HepG2 (cell line): ENCODE data around the gene PTMA. TPM values are rescaled to one million over a fixed set of nuclear protein-coding genes. Genes with fewer than 3 reads are reported as not detected.

ENCODE experiments used
- ADNP ChIP-seq: sonication (generic); formaldehyde crosslinking; IDR thresholded peaks from 2 replicates; pipeline ENCODE4 v1.4.0; 2020; ENCODE audit warnings: missing genetic modification reagents
- ARNT ChIP-seq: fragments of 450-650 bp; IDR thresholded peaks from 2 replicates; pipeline ENCODE4 v1.6.1; 2017
- HOXA7 ChIP-seq: sonication (generic); formaldehyde crosslinking; IDR thresholded peaks from 2 replicates; pipeline ENCODE4 v1.8.1; 2022; ENCODE audit warnings: mild to moderate bottlenecking, missing genetic modification reagents, moderate library complexity
- NCOR1 ChIP-seq: fragments of 200-600 bp; sonication (generic); IDR thresholded peaks from 2 replicates; pipeline ENCODE4 v1.7.0; 2017; ENCODE audit warnings: antibody characterized with exemption, low read length, borderline replicate concordance
- PBX2 ChIP-seq: IDR thresholded peaks from 2 replicates; pipeline ENCODE4 v1.6.1; 2016; ENCODE audit warnings: control low read depth
- RBM39 ChIP-seq: fragments of 200-400 bp; formaldehyde crosslinking; IDR thresholded peaks from one replicate; pipeline ENCODE4 v1.6.1; 2018; ENCODE audit warnings: antibody characterized with exemption, mild to moderate bottlenecking, low read depth, low read length; ENCODE audit not compliant: poor library complexity, severe bottlenecking
- REST ChIP-seq, 2 experiments: IDR thresholded peaks; 2 replicates each; pipeline ENCODE4 v1.6.1; 2011 to 2012; ENCODE audit warnings: low read length in 2 of 2, borderline replicate concordance in 1 of 2, low read depth in 1 of 2, mild to moderate bottlenecking in 1 of 2, moderate library complexity in 1 of 2
- RORA ChIP-seq: sonication (generic); formaldehyde crosslinking; IDR thresholded peaks from 2 replicates; pipeline ENCODE4 v1.5.0; 2020; ENCODE audit warnings: mild to moderate bottlenecking, missing genetic modification reagents, moderate library complexity
- SIX4 ChIP-seq: sonication (generic); formaldehyde crosslinking; IDR thresholded peaks from 2 replicates; pipeline ENCODE4 v1.4.0; 2020; ENCODE audit warnings: missing genetic modification reagents
- SMAD9 ChIP-seq: sonication (generic); formaldehyde crosslinking; IDR thresholded peaks from 2 replicates; pipeline ENCODE4 v1.5.1; 2020; ENCODE audit warnings: mild to moderate bottlenecking, missing genetic modification reagents
- STAT6 ChIP-seq: sonication (generic); formaldehyde crosslinking; IDR thresholded peaks from 2 replicates; pipeline ENCODE4 v1.4.0; 2020; ENCODE audit warnings: missing genetic modification reagents, mild to moderate bottlenecking, borderline replicate concordance
- ZNF253 ChIP-seq: sonication (generic); formaldehyde crosslinking; IDR thresholded peaks from 2 replicates; pipeline ENCODE4 v1.8.0; 2022; ENCODE audit warnings: mild to moderate bottlenecking, missing genetic modification reagents, borderline replicate concordance
- ZNF33A ChIP-seq: sonication (generic); formaldehyde crosslinking; IDR thresholded peaks from 2 replicates; pipeline ENCODE4 v1.5.1; 2020; ENCODE audit warnings: missing genetic modification reagents, mild to moderate bottlenecking, moderate library complexity, borderline replicate concordance
- ZNF441 ChIP-seq: sonication (generic); formaldehyde crosslinking; IDR thresholded peaks from 2 replicates; pipeline ENCODE4 v1.7.0; 2021; ENCODE audit warnings: missing genetic modification reagents, borderline replicate concordance
- ZNF576 ChIP-seq: sonication (generic); formaldehyde crosslinking; IDR thresholded peaks from 2 replicates; pipeline ENCODE4 v1.4.0; 2020; ENCODE audit warnings: mild to moderate bottlenecking, missing genetic modification reagents
- ZNF629 ChIP-seq: sonication (generic); formaldehyde crosslinking; conservative IDR thresholded peaks from 2 replicates; pipeline ENCODE4 v1.5.0; 2020; ENCODE audit warnings: missing genetic modification reagents
- ZNF883 ChIP-seq: sonication (generic); formaldehyde crosslinking; IDR thresholded peaks from 2 replicates; pipeline ENCODE4 v1.5.1; 2020; ENCODE audit warnings: mild to moderate bottlenecking, missing genetic modification reagents; ENCODE audit errors: not compliant biosample characterization
- polyA plus RNA-seq, 8 experiments: library from polyadenylated mRNA; depleted of rRNA in 3 of 8; stranded (reverse) in 7 of 8; unstranded in 1 of 8; fragments of >200 nt; fragmentation: Illumina TruSeq in 4 of 8; extraction: Trizol in 4 of 8; gene quantifications; 2 replicates each; pipeline versions ENCODE4 v1.2.1 to v1.2.3, GENCODE V29; 2011 to 2016; ENCODE audit warnings: low read depth in 4 of 8, missing spikeins in 1 of 8, mixed read lengths in 1 of 8; ENCODE audit not compliant: insufficient read depth in 1 of 8
- total RNA-seq, 5 experiments: library from RNA; depleted of rRNA; stranded (reverse); fragments of >200 nt; fragmentation: Illumina TruSeq; extraction: Trizol; gene quantifications; 2 replicates each; pipeline ENCODE4 v1.2.3, GENCODE V29; 2016; ENCODE audit warnings: low read depth in 1 of 5
- TF ChIP-seq, protein P1 (sequence below): sonication (generic); formaldehyde crosslinking; conservative IDR thresholded peaks from 2 replicates; pipeline ENCODE4 v1.5.0; 2020; ENCODE audit warnings: missing genetic modification reagents
- TF ChIP-seq, protein P2 (sequence below), 2 experiments: fragments of 450-650 bp in 1 of 2; sonication (generic) in 1 of 2; formaldehyde crosslinking; IDR thresholded peaks; 2 replicates each; pipeline versions ENCODE4 v1.5.0 to v1.8.0; 2020 to 2022; ENCODE audit warnings: mild to moderate bottlenecking in 1 of 2, missing genetic modification reagents in 1 of 2

The PTMA gene
- total and polyA plus RNA-seq, 2 of the 13 experiments (the other 11 are each of a cell fraction or from before 2014, with no cell fraction given): 190 to 1,086 TPM

- no peak for TF ChIP-seq STAT6 (CRISPR knock-in tag)
- no peak for TF ChIP-seq ZNF33A (CRISPR knock-in tag)
- no peak for TF ChIP-seq PBX2 (CRISPR knock-in tag)
- TF ChIP-seq RBM39: peak; percentile 52
- no peak for TF ChIP-seq ZNF253 (CRISPR knock-in tag)
- TF ChIP-seq ARNT: no peak
- TF ChIP-seq NCOR1: no peak
- peak; percentile 3 for TF ChIP-seq ZNF883 (CRISPR knock-in tag)
- TF ChIP-seq, protein P1, sequence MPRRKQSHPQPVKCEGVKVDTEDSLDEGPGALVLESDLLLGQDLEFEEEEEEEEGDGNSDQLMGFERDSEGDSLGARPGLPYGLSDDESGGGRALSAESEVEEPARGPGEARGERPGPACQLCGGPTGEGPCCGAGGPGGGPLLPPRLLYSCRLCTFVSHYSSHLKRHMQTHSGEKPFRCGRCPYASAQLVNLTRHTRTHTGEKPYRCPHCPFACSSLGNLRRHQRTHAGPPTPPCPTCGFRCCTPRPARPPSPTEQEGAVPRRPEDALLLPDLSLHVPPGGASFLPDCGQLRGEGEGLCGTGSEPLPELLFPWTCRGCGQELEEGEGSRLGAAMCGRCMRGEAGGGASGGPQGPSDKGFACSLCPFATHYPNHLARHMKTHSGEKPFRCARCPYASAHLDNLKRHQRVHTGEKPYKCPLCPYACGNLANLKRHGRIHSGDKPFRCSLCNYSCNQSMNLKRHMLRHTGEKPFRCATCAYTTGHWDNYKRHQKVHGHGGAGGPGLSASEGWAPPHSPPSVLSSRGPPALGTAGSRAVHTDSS (CRISPR knock-in tag): no peak
- no peak for TF ChIP-seq SMAD9
- no peak for TF ChIP-seq HOXA7
- TF ChIP-seq REST (IDR thresholded peaks at IDR 0.05; ENCODE audit: borderline replicate concordance in 1 of 2, low read depth in 1 of 2, low read length in 2 of 2): no peak
- TF ChIP-seq ZNF576 (CRISPR knock-in tag): no peak
- no peak for TF ChIP-seq SIX4 (CRISPR knock-in tag)
- no peak for TF ChIP-seq ZNF441
- no peak for TF ChIP-seq ADNP
- TF ChIP-seq ZNF629: no peak
- TF ChIP-seq RORA (CRISPR knock-in tag): no peak
- TF ChIP-seq, protein P2, sequence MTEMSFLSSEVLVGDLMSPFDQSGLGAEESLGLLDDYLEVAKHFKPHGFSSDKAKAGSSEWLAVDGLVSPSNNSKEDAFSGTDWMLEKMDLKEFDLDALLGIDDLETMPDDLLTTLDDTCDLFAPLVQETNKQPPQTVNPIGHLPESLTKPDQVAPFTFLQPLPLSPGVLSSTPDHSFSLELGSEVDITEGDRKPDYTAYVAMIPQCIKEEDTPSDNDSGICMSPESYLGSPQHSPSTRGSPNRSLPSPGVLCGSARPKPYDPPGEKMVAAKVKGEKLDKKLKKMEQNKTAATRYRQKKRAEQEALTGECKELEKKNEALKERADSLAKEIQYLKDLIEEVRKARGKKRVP (CRISPR knock-in tag; IDR thresholded peaks at IDR 0.05): no peak
Observed at GRCh38 chr2:231674587-231675338, 33.6 kb upstream of the PTMA start (continued).
